GM06990 (cell line): Measurements from ENCODE around the gene PHKB.

Experiments
- DNase-seq: peaks from one replicate; pipeline ENCODE4 v3.0.0-alpha.2; 2011; ENCODE audit not compliant: insufficient read length; ENCODE audit errors: extremely low read depth
- H3K27me3 ChIP-seq: replicated peaks from 2 replicates; pipeline ENCODE4 v1.6.0; 2011; ENCODE audit warnings: low read length; ENCODE audit not compliant: control insufficient read depth, insufficient read depth
- H3K36me3 ChIP-seq: 2 replicates; pipeline ENCODE4 v1.5.1; 2011; ENCODE audit warnings: low read length; ENCODE audit not compliant: control insufficient read depth, insufficient read depth
- H3K4me3 ChIP-seq: replicated peaks from 2 replicates; pipeline ENCODE4 v1.5.1; 2011; ENCODE audit warnings: low read depth, mild to moderate bottlenecking, control low read depth, low read length
- CTCF ChIP-seq: IDR thresholded peaks from 2 replicates; pipeline ENCODE4 v1.5.1; 2011; ENCODE audit warnings: low read length, control low read depth, mild to moderate bottlenecking, inconsistent platforms; ENCODE audit not compliant: insufficient read depth, poor library complexity, severe bottlenecking

The PHKB gene

GRCh38 chr16:47626246-47626645 is 165.1 kb downstream of the PHKB start:
- H3K27me3 ChIP-seq = no peaks in the 10 kb centered on the region
- no peak overlapping the region for H3K4me3 ChIP-seq
- no peak for TF ChIP-seq CTCF
- no peaks in the 10 kb centered on the region for H3K36me3 ChIP-seq
- no peak for DNase-seq

GRCh38 chr16:47627085-47627639 is 166.0 kb downstream of the PHKB start:
- no peak overlapping the region for H3K4me3 ChIP-seq
- DNase-seq = no peak
- no peaks in the 10 kb centered on the region for H3K27me3 ChIP-seq
- H3K36me3 ChIP-seq = no peaks in the 10 kb centered on the region
- no peak for TF ChIP-seq CTCF

GRCh38 chr16:47627721-47628120 is 166.6 kb downstream of the PHKB start:
- no peaks in the 10 kb centered on the region for H3K27me3 ChIP-seq
- no peak for TF ChIP-seq CTCF
- H3K36me3 ChIP-seq = no peaks in the 10 kb centered on the region
- H3K4me3 ChIP-seq = no peak overlapping the region
- DNase-seq = no peak

GRCh38 chr16:47631131-47631530 is 170.0 kb downstream of the PHKB start:
- Histone ChIP-seq H3K27me3 (no peaks in the 10 kb centered on the region), H3K4me3 (no peak overlapping the region), H3K36me3 (no peaks in the 10 kb centered on the region)
- no peak for DNase-seq
- TF ChIP-seq CTCF = no peak

- Histone ChIP-seq H3K4me3 (no peak overlapping the region), H3K27me3 (no peaks in the 10 kb centered on the region), H3K36me3 (no peaks in the 10 kb centered on the region; the same call in 1 of the 2 replicates)
- no peak for TF ChIP-seq CTCF
- no peak for DNase-seq
Observed at GRCh38 chr16:47634126-47634525, 173.0 kb downstream of the PHKB start.

- TF ChIP-seq CTCF = no peak
- H3K27me3 ChIP-seq = no peaks in the 10 kb centered on the region
- no peak for DNase-seq
- no peaks in the 10 kb centered on the region; the same call in 1 of the 2 replicates for H3K36me3 ChIP-seq
- no peak overlapping the region for H3K4me3 ChIP-seq
Observed at GRCh38 chr16:47634727-47635126, 173.6 kb downstream of the PHKB start.
